DOHH2 (cell line): Measurements from ENCODE around the gene KIF21B.

ENCODE experiments used
- EZH2phosphoT487 ChIP-seq: fragments of 200-600 bp; sonication (generic); IDR thresholded peaks from 2 replicates; pipeline ENCODE4 v1.6.1; 2017; ENCODE audit warnings: borderline replicate concordance, mild to moderate bottlenecking, antibody characterized with exemption, low read length, moderate library complexity, mixed read lengths
- TF ChIP-seq, protein P1 (sequence below): fragments of 200-600 bp; sonication (generic); IDR thresholded peaks from one replicate; pipeline ENCODE4 v1.5.1; 2014; ENCODE audit warnings: antibody characterized with exemption, mild to moderate bottlenecking, low read depth, low read length; ENCODE audit not compliant: poor library complexity, severe bottlenecking

DNA sequence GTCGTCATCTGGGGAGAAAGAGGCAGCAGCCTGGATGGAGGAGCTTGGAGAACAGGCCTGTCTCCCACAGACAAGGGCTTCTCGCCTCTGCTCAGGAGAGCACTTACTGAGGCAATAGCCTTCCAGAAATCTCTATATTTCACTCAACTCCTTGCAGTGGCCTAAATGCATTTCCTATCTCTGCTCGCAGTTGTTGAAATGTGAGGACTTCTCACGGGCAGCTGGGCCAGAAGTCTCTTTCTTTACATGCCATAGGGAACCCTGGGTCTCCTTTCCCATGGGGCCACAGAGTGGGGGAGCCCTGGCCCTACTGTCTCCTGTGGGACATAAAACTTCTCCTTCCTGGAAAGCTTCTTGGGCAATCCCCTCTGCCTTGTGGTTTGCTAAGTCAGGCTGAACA lies 43.5 kb upstream of the KIF21B start:
- TF ChIP-seq, protein P1, sequence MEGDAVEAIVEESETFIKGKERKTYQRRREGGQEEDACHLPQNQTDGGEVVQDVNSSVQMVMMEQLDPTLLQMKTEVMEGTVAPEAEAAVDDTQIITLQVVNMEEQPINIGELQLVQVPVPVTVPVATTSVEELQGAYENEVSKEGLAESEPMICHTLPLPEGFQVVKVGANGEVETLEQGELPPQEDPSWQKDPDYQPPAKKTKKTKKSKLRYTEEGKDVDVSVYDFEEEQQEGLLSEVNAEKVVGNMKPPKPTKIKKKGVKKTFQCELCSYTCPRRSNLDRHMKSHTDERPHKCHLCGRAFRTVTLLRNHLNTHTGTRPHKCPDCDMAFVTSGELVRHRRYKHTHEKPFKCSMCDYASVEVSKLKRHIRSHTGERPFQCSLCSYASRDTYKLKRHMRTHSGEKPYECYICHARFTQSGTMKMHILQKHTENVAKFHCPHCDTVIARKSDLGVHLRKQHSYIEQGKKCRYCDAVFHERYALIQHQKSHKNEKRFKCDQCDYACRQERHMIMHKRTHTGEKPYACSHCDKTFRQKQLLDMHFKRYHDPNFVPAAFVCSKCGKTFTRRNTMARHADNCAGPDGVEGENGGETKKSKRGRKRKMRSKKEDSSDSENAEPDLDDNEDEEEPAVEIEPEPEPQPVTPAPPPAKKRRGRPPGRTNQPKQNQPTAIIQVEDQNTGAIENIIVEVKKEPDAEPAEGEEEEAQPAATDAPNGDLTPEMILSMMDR: no peak
- no peak for TF ChIP-seq EZH2phosphoT487
